Measurements from ENCODE around the gene ZBTB8A.

ZBTB8A gene

DNA sequence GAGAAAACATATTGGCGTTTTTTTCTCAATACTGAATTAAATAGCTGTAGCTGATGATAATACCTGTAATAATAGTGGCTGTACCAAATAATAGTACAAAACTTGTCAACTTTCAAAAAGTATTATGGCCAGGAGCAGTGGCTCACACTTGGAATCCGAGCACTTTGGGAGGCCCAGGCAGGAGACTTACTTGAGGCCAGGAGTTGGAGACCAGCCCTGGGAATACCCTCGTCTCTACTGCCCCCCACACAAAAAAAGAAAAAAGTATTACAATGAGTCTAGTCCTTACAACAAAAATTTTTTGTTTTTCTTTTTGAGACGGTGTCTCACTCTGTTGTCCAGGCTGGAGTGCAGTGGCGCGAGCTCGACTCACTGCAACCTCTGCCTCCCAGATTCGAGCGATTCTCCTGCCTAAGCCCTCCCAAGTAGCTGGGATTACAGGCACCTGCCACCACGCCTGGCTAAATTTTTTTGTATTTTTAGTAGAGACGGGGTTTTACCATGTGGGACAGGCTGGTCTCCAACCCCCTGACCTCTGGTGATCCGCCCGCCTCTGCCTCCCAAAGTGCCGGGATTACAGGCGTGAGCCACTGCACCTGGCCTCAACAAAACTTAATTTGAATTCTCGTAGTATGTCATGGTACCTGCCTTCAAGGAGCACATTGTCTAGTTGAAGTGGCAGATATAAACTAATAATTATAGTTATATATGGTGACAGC, 113.2 kb downstream of the ZBTB8A start:
- DNase-seq (ENCODE audit: low spot score) = no peak
